Lung (tissue), 12 donors: ENCODE results near the gene PTPRT. TPM values are rescaled to one million over a fixed set of nuclear protein-coding genes. Genes with fewer than 3 reads are reported as not detected.

ENCODE experiments used
- ATAC-seq: fragments of 200-7000 bp; cut with Tn5 transposase; one replicate; pipeline ENCODE4 v1.9.1; 2020; ENCODE audit warnings: moderate number of reproducible peaks; ENCODE audit not compliant: insufficient read depth, low FRiP score
- DNase-seq, 3 donors: peaks; one replicate each; pipeline ENCODE4 v3.0.0-alpha.2; 2013 to 2017
- H3K27ac ChIP-seq, 2 donors: one replicate each; pipeline ENCODE4 v1.5.1; 2013; ENCODE audit warnings: mild to moderate bottlenecking in 2 of 2, moderate library complexity in 2 of 2, control low read depth in 1 of 2, inconsistent platforms in 1 of 2, low read depth in 1 of 2, low read length in 1 of 2
- H3K27me3 ChIP-seq, 3 donors: one replicate each; pipeline ENCODE4 v1.5.1; 2013; ENCODE audit warnings: low read length in 2 of 3; ENCODE audit not compliant: control insufficient read depth in 3 of 3, insufficient read depth in 3 of 3
- H3K36me3 ChIP-seq, 4 donors: one replicate each; pipeline ENCODE4 v1.5.1; 2013; ENCODE audit warnings: low read length in 4 of 4, mild to moderate bottlenecking in 1 of 4, moderate library complexity in 1 of 4; ENCODE audit not compliant: control insufficient read depth in 4 of 4, insufficient read depth in 4 of 4
- H3K4me1 ChIP-seq, 5 donors: one replicate each; pipeline ENCODE4 v1.5.1; 2013; ENCODE audit warnings: low read length in 5 of 5, mild to moderate bottlenecking in 2 of 5, moderate library complexity in 1 of 5; ENCODE audit not compliant: control insufficient read depth in 5 of 5, insufficient read depth in 5 of 5
- H3K4me3 ChIP-seq: one replicate; pipeline ENCODE4 v1.5.1; 2013; ENCODE audit warnings: mild to moderate bottlenecking, control low read depth, moderate library complexity
- H3K9ac ChIP-seq, 2 donors: one replicate each; pipeline ENCODE4 v1.5.1; 2013; ENCODE audit warnings: low read length in 2 of 2, control low read depth in 1 of 2; ENCODE audit not compliant: insufficient read depth in 1 of 2
- H3K9me3 ChIP-seq, 4 donors: one replicate each; pipeline ENCODE4 v1.5.1; 2013; ENCODE audit warnings: low read length in 3 of 4, mild to moderate bottlenecking in 1 of 4, moderate library complexity in 1 of 4; ENCODE audit not compliant: control insufficient read depth in 4 of 4, insufficient read depth in 3 of 4
- WGBS, 2 donors: extraction: QIAGEN DNeasy Blood & Tissue Kit; methylation state at CpG; one replicate each; pipeline ENCODE4 v1.1.7; 2013; 5-methylcytosine and 5-hydroxymethylcytosine counted together
- polyA plus RNA-seq, 2 donors: library from polyadenylated mRNA; stranded (reverse); fragments of 200-250 nt; gene quantifications; one replicate each; pipeline ENCODE4 v1.2.1, GENCODE V29; 2013
- total RNA-seq, 2 donors: library from RNA; depleted of rRNA in 1 of 2; stranded (reverse); fragments of >200 nt in 1 of 2; gene quantifications; one replicate each; pipeline ENCODE4 v1.2.1, GENCODE V29; 2014 to 2021
- TF ChIP-seq, protein P1 (sequence below): IDR thresholded peaks from 2 replicates; pipeline ENCODE4 v1.5.1; 2012; ENCODE audit warnings: mild to moderate bottlenecking; ENCODE audit errors: control extremely low read depth, extremely low read depth
- donor health status: control.
- donor health status: control.
- donor health status: Bipolar disorder and iron deficiency.
- donor health status: healthy.
- donor health status: DM: yes; HTN: yes; CAD: no.

Gene PTPRT
- total and polyA plus RNA-seq, 4 donors = 0.37 to 13.8 (median 6.1) TPM

GRCh38 chr20:43183536-43184070 lies 6.1 kb downstream of the PTPRT start:
- H3K27ac ChIP-seq = no peak overlapping the region
- no peak overlapping the region for H3K4me3 ChIP-seq
- DNase-seq (peak; percentile 30 to 75 (median 57)), ATAC-seq (no peak)
- WGBS, 2 donors = 47 to 65% methylated on average over 5 of the region's 5 CpGs
- peaks cover 0 to 4% (median 0%) of the 10 kb centered on the region in 4 donors for H3K9me3 ChIP-seq
- TF ChIP-seq, protein P1, sequence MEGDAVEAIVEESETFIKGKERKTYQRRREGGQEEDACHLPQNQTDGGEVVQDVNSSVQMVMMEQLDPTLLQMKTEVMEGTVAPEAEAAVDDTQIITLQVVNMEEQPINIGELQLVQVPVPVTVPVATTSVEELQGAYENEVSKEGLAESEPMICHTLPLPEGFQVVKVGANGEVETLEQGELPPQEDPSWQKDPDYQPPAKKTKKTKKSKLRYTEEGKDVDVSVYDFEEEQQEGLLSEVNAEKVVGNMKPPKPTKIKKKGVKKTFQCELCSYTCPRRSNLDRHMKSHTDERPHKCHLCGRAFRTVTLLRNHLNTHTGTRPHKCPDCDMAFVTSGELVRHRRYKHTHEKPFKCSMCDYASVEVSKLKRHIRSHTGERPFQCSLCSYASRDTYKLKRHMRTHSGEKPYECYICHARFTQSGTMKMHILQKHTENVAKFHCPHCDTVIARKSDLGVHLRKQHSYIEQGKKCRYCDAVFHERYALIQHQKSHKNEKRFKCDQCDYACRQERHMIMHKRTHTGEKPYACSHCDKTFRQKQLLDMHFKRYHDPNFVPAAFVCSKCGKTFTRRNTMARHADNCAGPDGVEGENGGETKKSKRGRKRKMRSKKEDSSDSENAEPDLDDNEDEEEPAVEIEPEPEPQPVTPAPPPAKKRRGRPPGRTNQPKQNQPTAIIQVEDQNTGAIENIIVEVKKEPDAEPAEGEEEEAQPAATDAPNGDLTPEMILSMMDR = no peak
- peaks cover 0 to 14% (median 0%) of the 10 kb centered on the region in 5 donors for H3K4me1 ChIP-seq
- H3K36me3 ChIP-seq = no peaks in the 10 kb centered on the region
- no peak overlapping the region for H3K9ac ChIP-seq
- H3K27me3 ChIP-seq = peaks cover 3 to 25% (median 16%) of the 10 kb centered on the region in 3 donors

DNA sequence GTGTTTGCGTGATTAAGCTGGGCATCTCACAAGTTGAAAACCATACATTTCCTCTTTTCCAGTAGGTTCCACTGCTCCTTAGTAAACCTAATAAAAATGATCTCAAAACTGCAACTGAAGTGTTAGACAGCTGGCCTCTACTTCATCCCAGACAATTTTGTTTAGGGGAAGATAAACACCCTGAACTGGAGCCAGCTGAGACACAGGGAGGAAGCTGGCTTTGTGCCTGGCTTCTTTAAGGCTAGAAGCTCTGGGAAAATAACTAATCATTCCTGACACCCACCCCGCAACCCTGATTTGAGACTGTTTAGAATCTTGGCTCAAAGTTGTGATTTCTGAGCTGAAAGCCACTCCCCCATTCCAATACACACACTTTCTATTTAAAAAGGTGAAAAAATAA lies 11.6 kb downstream of the PTPRT start:
- Histone ChIP-seq H3K27ac (no peak overlapping the region), H3K9me3 (peaks cover 0 to 2% (median under 1%) of the 10 kb centered on the region in 4 donors), H3K36me3 (no peaks in the 10 kb centered on the region), H3K4me1 (peaks cover 0 to 20% (median 0%) of the 10 kb centered on the region in 5 donors), H3K27me3 (peaks cover 3 to 8% (median 6%) of the 10 kb centered on the region in 3 donors), H3K4me3 (no peak overlapping the region), H3K9ac (no peak overlapping the region)
- 27 to 39% methylated on average over 2 of the region's 2 CpGs for WGBS, 2 donors
- ATAC-seq = no peak
- DNase-seq = peak; percentile 80 to 98 (median 94)
- TF ChIP-seq, protein P1 = no peak

- H3K9me3 ChIP-seq = peaks cover 0 to 2% (median under 1%) of the 10 kb centered on the region in 4 donors
- ATAC-seq = no peak
- no peak overlapping the region for H3K27ac ChIP-seq
- TF ChIP-seq, protein P1 = no peak
- peaks cover 0 to 26% (median 0%) of the 10 kb centered on the region in 5 donors for H3K4me1 ChIP-seq
- 84 to 88% methylated on average over 2 of the region's 2 CpGs for WGBS, 2 donors
- DNase-seq = peak in 2 of 3 donors; percentile 53 to 73
- H3K4me3 ChIP-seq = no peak overlapping the region
- no peak overlapping the region for H3K9ac ChIP-seq
- no peaks in the 10 kb centered on the region for H3K36me3 ChIP-seq
- H3K27me3 ChIP-seq = peaks cover 2 to 10% (median 8%) of the 10 kb centered on the region in 3 donors
Observed at GRCh38 chr20:43176726-43177125, 13.0 kb downstream of the PTPRT start.

DNA sequence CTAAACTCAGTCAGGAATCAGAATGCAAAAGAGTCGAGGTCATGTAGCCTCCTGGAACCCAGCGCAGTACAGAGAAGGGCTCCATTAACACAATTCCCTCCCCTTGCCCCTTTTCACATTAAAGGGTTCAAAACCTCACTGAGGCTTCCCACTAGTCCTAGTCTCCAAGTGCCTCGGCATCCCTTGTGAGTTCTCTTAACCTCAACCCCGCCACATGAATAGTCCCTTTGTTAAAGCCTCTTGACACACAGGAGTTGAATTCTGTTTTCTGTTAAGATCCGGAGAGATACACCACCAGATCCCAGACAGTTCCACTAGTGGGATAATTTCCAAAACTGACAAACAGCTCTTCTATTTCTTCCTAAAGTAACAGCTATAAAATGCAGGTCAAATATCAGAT lies 17.8 kb downstream of the PTPRT start:
- Histone ChIP-seq H3K4me1 (peaks cover 0 to 7% (median 0%) of the 10 kb centered on the region in 5 donors), H3K36me3 (no peaks in the 10 kb centered on the region), H3K27ac (no peak overlapping the region), H3K9me3 (no peaks in the 10 kb centered on the region), H3K9ac (no peak overlapping the region), H3K4me3 (no peak overlapping the region), H3K27me3 (peaks cover 0 to 25% (median 19%) of the 10 kb centered on the region in 3 donors)
- ATAC-seq (no peak), DNase-seq (no peak)
- TF ChIP-seq, protein P1 = no peak
- 69 to 78% methylated on average over 5 of the region's 5 CpGs for WGBS, 2 donors
